Endothelial cell (in vitro differentiated cells): ENCODE data around the gene KIAA1210. TPM values are rescaled to one million over a fixed set of nuclear protein-coding genes. Genes with fewer than 3 reads are reported as not detected.

Source experiments
- DNase-seq: peaks from one replicate; pipeline ENCODE4 v3.0.0; 2021; ENCODE audit warnings: low spot score
- H3K27ac Mint-ChIP-seq: one replicate; pipeline ENCODE4 v1.8.0; 2021; ENCODE audit warnings: mixed read lengths, inconsistent platforms; ENCODE audit not compliant: unreplicated experiment
- H3K27me3 Mint-ChIP-seq: one replicate; pipeline ENCODE4 v1.8.0; 2021; ENCODE audit warnings: mild to moderate bottlenecking, moderate library complexity, mixed read lengths, inconsistent platforms; ENCODE audit not compliant: unreplicated experiment
- H3K36me3 Mint-ChIP-seq: one replicate; pipeline ENCODE4 v1.8.0; 2021; ENCODE audit warnings: mild to moderate bottlenecking, low read depth, mixed read lengths, inconsistent platforms; ENCODE audit not compliant: unreplicated experiment
- H3K4me1 Mint-ChIP-seq: one replicate; pipeline ENCODE4 v1.8.0; 2021; ENCODE audit warnings: mild to moderate bottlenecking, mixed read lengths, inconsistent platforms; ENCODE audit not compliant: unreplicated experiment
- H3K4me3 Mint-ChIP-seq: one replicate; pipeline ENCODE4 v1.8.0; 2021; ENCODE audit warnings: mild to moderate bottlenecking, mixed read lengths, inconsistent platforms; ENCODE audit not compliant: unreplicated experiment
- H3K9me3 Mint-ChIP-seq: one replicate; pipeline ENCODE4 v1.8.0; 2021; ENCODE audit warnings: mixed read lengths, inconsistent platforms; ENCODE audit not compliant: unreplicated experiment
- total RNA-seq: library from RNA; stranded (reverse); fragmentation: NEBNext Ultra II Directional; extraction: Animal tissue kit (Norgen Biotek cat#: 25700); gene quantifications from one replicate; pipeline ENCODE4 v1.2.1, GENCODE V29; 2021; ENCODE audit not compliant: unreplicated experiment
- TF ChIP-seq, protein P1 (sequence below): fragments of 200-600 bp; sonication (generic); IDR thresholded peaks from one replicate; pipeline ENCODE4 v1.5.0; 2021; ENCODE audit warnings: antibody characterized with exemption; ENCODE audit not compliant: unreplicated experiment

The KIAA1210 gene
- total RNA-seq, 1 donor from 2014 or later = not detected

DNA sequence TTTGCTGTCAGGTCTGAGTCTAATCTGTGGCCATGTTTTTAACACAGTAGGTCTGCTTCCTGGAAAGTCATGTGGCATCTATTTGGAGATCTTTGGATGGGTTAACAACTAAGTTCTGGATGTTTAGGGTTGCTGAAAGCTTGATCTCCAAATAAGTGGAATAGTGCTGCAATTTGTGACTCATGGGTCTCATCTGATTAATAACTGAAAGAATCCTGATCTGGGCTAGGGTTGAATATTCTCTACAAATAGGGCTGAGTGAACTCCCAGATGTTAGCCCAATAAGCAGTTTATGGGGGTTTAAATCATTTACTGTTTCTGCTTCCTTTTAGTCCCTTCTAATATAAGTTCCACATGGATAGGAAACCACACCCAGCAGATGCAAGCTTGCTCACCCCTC is 31.7 kb downstream of the KIAA1210 start:
- H3K4me3 Mint-ChIP-seq = no peak overlapping the region
- DNase-seq = no peak
- H3K36me3 Mint-ChIP-seq = no peaks in the 10 kb centered on the region
- TF ChIP-seq, protein P1, sequence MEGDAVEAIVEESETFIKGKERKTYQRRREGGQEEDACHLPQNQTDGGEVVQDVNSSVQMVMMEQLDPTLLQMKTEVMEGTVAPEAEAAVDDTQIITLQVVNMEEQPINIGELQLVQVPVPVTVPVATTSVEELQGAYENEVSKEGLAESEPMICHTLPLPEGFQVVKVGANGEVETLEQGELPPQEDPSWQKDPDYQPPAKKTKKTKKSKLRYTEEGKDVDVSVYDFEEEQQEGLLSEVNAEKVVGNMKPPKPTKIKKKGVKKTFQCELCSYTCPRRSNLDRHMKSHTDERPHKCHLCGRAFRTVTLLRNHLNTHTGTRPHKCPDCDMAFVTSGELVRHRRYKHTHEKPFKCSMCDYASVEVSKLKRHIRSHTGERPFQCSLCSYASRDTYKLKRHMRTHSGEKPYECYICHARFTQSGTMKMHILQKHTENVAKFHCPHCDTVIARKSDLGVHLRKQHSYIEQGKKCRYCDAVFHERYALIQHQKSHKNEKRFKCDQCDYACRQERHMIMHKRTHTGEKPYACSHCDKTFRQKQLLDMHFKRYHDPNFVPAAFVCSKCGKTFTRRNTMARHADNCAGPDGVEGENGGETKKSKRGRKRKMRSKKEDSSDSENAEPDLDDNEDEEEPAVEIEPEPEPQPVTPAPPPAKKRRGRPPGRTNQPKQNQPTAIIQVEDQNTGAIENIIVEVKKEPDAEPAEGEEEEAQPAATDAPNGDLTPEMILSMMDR = no peak
- H3K27ac Mint-ChIP-seq = no peak overlapping the region
- H3K4me1 Mint-ChIP-seq = peaks cover 2% of the 10 kb centered on the region
- H3K9me3 Mint-ChIP-seq = no peaks in the 10 kb centered on the region
- H3K27me3 Mint-ChIP-seq = no peaks in the 10 kb centered on the region

DNA sequence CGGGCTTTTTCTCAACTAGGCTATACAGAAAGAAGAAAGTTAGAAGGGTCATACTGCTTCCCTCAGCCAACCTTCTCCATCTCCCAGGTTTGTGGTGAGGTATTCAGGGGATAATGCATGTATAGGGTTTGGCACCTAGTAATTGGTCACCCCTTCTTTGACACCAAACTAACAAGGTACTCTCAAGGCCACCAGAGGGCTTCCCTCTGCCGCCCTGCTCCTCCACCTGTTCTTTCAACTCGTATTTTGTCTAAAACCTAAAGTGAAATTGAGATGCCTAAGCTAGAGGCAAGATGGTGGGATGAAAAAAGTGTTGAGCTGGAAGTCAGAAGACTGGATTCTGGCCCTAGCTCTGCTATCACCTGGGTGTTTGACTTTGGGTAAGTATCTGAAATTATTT is 32.8 kb downstream of the KIAA1210 start:
- Mint-ChIP-seq H3K27me3 (no peaks in the 10 kb centered on the region), H3K9me3 (no peaks in the 10 kb centered on the region), H3K4me1 (peaks cover 2% of the 10 kb centered on the region), H3K27ac (no peak overlapping the region), H3K4me3 (no peak overlapping the region), H3K36me3 (no peaks in the 10 kb centered on the region)
- TF ChIP-seq, protein P1 = no peak
- DNase-seq = no peak

DNA sequence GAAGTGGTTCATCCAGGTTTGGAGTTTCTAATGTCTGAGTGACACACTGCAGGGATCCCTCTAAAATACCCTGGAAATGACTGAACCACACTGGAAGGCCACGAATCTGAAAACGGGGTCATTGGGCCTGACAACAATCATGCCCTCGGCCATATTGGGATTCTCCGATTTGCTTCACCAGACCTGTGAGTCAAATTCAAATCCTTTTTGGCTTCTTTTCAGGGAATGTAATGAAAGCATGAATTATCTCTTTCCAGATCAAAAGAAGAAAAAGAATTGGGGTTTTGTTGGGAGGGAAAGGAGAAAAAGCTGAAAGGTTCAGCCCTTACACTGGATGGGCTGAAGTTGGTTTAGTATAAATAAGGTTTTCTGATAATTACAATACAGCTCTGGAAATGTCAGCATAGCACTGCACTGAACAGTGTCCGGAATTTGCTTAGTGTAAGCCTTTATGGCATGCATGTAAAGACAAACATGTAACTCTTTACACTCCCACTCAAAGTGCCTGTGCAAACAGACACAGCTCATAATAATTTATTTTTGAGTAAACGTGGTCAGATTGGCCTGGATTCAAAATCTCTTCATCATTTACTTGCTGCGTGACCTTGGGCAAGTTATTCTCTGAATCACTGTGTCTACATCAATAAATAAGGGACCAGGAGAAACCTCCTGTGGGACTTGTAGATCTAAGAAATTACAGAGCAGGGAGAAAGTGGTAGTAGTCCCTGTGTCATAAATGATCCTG is 33.4 kb downstream of the KIAA1210 start:
- peaks cover 2% of the 10 kb centered on the region for H3K4me1 Mint-ChIP-seq
- no peak overlapping the region for H3K4me3 Mint-ChIP-seq
- H3K36me3 Mint-ChIP-seq = no peaks in the 10 kb centered on the region
- TF ChIP-seq, protein P1 = no peak
- no peaks in the 10 kb centered on the region for H3K27me3 Mint-ChIP-seq
- DNase-seq = no peak
- H3K9me3 Mint-ChIP-seq = no peaks in the 10 kb centered on the region
- no peak overlapping the region for H3K27ac Mint-ChIP-seq

DNA sequence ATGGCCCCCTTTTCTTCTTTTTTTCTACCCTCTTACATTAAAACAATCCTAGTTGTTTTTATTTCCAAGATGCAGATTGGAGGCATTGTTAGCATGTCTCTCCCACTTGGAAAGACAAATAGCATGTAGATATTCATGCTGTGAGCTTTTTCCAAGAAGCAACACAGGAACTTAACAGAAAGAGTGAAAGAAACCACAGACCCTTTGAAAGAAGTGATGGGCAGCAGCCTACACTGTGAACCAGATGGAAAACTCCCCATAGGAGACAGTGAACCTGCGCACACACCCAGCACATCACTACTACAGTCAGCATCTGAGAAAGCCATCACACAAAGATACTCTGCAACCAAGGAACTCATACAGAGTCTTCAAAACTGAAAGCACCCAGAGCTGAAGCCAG is 37.0 kb downstream of the KIAA1210 start:
- H3K4me3 Mint-ChIP-seq = no peak overlapping the region
- no peaks in the 10 kb centered on the region for H3K27me3 Mint-ChIP-seq
- TF ChIP-seq, protein P1 = no peak
- no peaks in the 10 kb centered on the region for H3K9me3 Mint-ChIP-seq
- H3K4me1 Mint-ChIP-seq = no peaks in the 10 kb centered on the region
- no peak for DNase-seq
- H3K36me3 Mint-ChIP-seq = no peaks in the 10 kb centered on the region
- H3K27ac Mint-ChIP-seq = no peak overlapping the region

DNA sequence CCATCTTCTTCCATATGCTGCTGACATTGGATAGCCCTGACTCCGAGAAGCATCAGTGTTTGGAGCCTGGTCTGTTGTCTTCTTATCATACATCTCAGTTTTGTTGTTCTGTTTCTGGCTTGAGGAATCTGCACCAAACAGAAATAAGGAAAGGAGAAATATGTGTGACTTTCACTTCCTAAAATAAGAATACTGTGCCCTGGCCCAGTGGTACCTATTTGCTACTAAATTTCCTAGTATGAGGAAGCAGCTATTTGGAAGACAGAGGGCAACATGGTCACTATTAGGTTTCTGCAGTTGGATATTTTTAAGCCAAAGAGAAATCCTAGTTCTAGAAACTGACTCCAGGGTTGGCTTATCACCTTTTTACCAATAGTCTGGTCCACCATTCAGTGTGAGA is 38.0 kb downstream of the KIAA1210 start:
- Mint-ChIP-seq H3K36me3 (no peaks in the 10 kb centered on the region), H3K4me3 (no peak overlapping the region), H3K27me3 (no peaks in the 10 kb centered on the region), H3K27ac (no peak overlapping the region), H3K9me3 (no peaks in the 10 kb centered on the region), H3K4me1 (no peaks in the 10 kb centered on the region)
- no peak for DNase-seq
- TF ChIP-seq, protein P1 = no peak
